Gastrocnemius medialis (tissue), 4 donors: Measurements from ENCODE around the gene KANSL3. TPM values are rescaled to one million over a fixed set of nuclear protein-coding genes. Genes with fewer than 3 reads are reported as not detected.

Source experiments
- ATAC-seq, 2 donors: fragments of 150-250 bp; one replicate each; pipeline ENCODE4 v1.9.1; 2016
- DNase-seq, 2 donors: peaks; one replicate each; pipeline ENCODE4 v3.0.0-alpha.2; 2019
- H3K27ac ChIP-seq, 4 donors: fragments of 200-600 bp; sonication (generic); 1 replicate in 1 of 4; 2 replicates in 3 of 4; pipeline ENCODE4 v1.5.1; 2016 to 2018; ENCODE audit warnings: mild to moderate bottlenecking in 2 of 4, moderate library complexity in 1 of 4
- H3K27me3 ChIP-seq, 3 donors: fragments of 200-600 bp; sonication (generic) in 2 of 3; 1 replicate in 1 of 3; 2 replicates in 2 of 3; pipeline versions ENCODE4 v1.5.1 to v1.6.0; 2016 to 2019; ENCODE audit warnings: mild to moderate bottlenecking in 1 of 3, moderate library complexity in 1 of 3
- H3K36me3 ChIP-seq, 2 donors: fragments of 200-600 bp; sonication (generic) in 1 of 2; one replicate each; pipeline ENCODE4 v1.5.1; 2017 to 2018
- H3K4me1 ChIP-seq, 2 donors: fragments of 200-600 bp; sonication (generic) in 1 of 2; one replicate each; pipeline ENCODE4 v1.5.1; 2016 to 2017; ENCODE audit warnings: mild to moderate bottlenecking in 2 of 2
- H3K4me3 ChIP-seq, 4 donors: fragments of 200-600 bp; sonication (generic) in 3 of 4; 1 replicate in 1 of 4; 2 replicates in 3 of 4; pipeline ENCODE4 v1.5.1; 2016 to 2019; ENCODE audit warnings: mild to moderate bottlenecking in 2 of 4
- H3K9me3 ChIP-seq, 3 donors: fragments of 200-600 bp; sonication (generic) in 2 of 3; 1 replicate in 1 of 3; 2 replicates in 2 of 3; pipeline ENCODE4 v1.5.1; 2016 to 2019
- CTCF ChIP-seq, 5 experiments: fragments of 450-650 bp in 3 of 5; fragments of 200-600 bp in 2 of 5; sonication (generic) in 2 of 5; IDR thresholded peaks in 4 of 5; conservative IDR thresholded peaks in 1 of 5; 1 replicate in 4 of 5; 2 replicates in 1 of 5; pipeline ENCODE4 v1.5.1; 2016 to 2019; ENCODE audit warnings: antibody characterized with exemption in 5 of 5, mild to moderate bottlenecking in 3 of 5, moderate library complexity in 3 of 5
- POLR2A ChIP-seq, 2 donors: fragments of 450-650 bp; IDR thresholded peaks; one replicate each; pipeline ENCODE4 v1.6.1; 2017; ENCODE audit warnings: antibody characterized with exemption in 2 of 2, mild to moderate bottlenecking in 2 of 2, moderate library complexity in 2 of 2
- in situ Hi-C, 4 donors: fragments of 200-750 bp; cut with MboI; loops; one replicate each; pipeline versions ENCODE4 v1.15.0 to v1.8.0; 2017; ENCODE audit warnings: low sequenced_read_pairs in 4 of 4
- intact Hi-C: fragments of 100-400 bp; cut with DNase I; formaldehyde crosslinking; loops from one replicate; pipeline ENCODE4 v1.15.1; 2023; ENCODE audit warnings: low total_unique reads
- total RNA-seq, 4 donors: library from RNA; depleted of rRNA; stranded (reverse); fragments of >200 nt; gene quantifications; one replicate each; pipeline versions ENCODE4 v1.1.0 to v1.2.3, GENCODE V29; 2016

Gene KANSL3
- total RNA-seq, 4 donors from 2014 or later, result 49.4 to 76.9 (median 60.4) TPM

DNA sequence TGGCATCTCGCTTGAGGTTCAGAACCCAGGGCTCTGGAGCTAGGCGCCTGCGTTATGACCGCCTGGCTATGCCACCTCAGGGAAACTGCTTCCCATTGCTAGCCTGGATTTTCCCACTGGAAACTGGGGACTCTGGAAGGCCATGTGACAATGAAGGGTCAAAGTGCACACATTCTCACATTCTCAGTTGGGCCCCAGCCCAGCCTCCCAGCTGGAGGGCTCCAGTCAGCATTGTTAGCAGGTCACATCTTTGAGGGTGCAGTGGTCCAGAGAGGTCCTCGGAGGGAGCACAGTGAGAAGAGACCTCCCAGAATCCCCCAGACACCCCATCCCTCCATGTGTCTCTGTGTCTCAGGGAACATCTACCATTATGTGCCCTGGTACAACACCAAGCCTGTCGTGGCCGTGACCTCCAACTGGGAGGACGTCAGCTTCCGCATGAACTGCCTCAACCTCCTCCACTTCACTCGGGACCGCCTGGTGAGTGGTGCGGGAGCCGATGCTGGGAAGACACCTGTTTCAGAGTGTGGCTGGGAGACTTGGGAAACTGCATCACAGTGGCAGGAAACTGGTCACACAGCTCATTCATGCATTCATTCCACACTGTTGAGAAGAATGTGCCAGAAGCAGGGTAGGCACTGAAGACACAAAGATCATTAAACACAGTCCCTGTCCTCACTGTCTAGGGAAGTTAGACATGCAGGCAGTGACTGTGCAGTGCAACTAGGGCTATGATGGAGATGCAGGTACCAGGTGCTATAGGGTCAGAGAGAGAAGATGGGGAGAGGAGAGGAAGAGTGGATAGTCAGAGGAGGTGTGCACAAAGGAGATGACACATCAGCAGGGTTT lies 46.1 kb upstream of the KANSL3 start:
- in situ Hi-C loops, result no loop called here
- intact Hi-C loops, result loop anchor here (10.0 kb wide), 1 partner anchor 1891 kb away; no protein-coding TSS in a partner anchor
- Histone ChIP-seq H3K27ac (no peak overlapping the region), H3K9me3 (no peaks in the 10 kb centered on the region), H3K27me3 (peaks cover 0 to 12% (median 7%) of the 10 kb centered on the region in 3 donors), H3K4me1 (peaks cover 0 to 7% of the 10 kb centered on the region in 2 donors), H3K4me3 (no peak overlapping the region), H3K36me3 (no peaks in the 10 kb centered on the region)
- TF ChIP-seq POLR2A (IDR thresholded peaks at IDR 0.05), result no peak
- no peak for TF ChIP-seq CTCF (IDR thresholded peaks at IDR 0.05 in 4 of 5, conservative IDR thresholded peaks at IDR 0.05 in 1 of 5)
- ATAC-seq (no peak), DNase-seq (no peak)

- Histone ChIP-seq H3K4me1 (peaks cover 0 to 7% of the 10 kb centered on the region in 2 donors), H3K9me3 (no peaks in the 10 kb centered on the region), H3K27me3 (peaks cover 0 to 12% (median 7%) of the 10 kb centered on the region in 3 donors), H3K36me3 (no peaks in the 10 kb centered on the region), H3K27ac (no peak overlapping the region), H3K4me3 (no peak overlapping the region)
- DNase-seq, result no peak
- in situ Hi-C loops, result no loop called here
- TF ChIP-seq CTCF (IDR thresholded peaks at IDR 0.05 in 4 of 5, conservative IDR thresholded peaks at IDR 0.05 in 1 of 5) (no peak), POLR2A (IDR thresholded peaks at IDR 0.05) (no peak)
- intact Hi-C loops, result loop anchor here (10.0 kb wide), 1 partner anchor 1891 kb away; no protein-coding TSS in a partner anchor
- no peak for ATAC-seq
Observed at GRCh38 chr2:96683307-96683706, 45.2 kb upstream of the KANSL3 start.

DNA sequence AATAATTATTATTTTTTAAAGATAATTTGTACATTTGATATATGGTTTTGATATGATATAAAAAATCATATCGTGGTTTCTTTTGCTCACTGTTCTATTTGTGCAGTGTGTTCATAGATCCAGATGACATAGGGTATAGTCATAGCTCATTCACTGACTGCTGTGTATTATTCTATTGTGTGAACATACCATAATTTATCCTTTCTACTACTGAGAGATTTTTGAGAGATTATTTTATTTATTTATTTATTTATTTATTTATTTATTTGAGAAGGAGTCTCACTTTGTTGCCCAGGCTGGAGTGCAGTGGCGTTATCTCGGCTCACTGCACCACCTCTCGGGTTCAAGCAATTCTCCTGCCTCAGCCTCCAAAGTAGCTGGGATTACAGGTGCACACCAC lies 43.4 kb upstream of the KANSL3 start:
- in situ Hi-C loops (no loop called here), intact Hi-C loops (loop anchor here (10.0 kb wide), 1 partner anchor 1893 kb away; no protein-coding TSS in a partner anchor)
- Histone ChIP-seq H3K4me1 (peaks cover 0 to 7% of the 10 kb centered on the region in 2 donors), H3K27me3 (peaks cover 0 to 12% (median 7%) of the 10 kb centered on the region in 3 donors), H3K4me3 (no peak overlapping the region), H3K9me3 (no peaks in the 10 kb centered on the region), H3K36me3 (no peaks in the 10 kb centered on the region), H3K27ac (no peak overlapping the region)
- DNase-seq, result no peak
- TF ChIP-seq CTCF (IDR thresholded peaks at IDR 0.05 in 4 of 5, conservative IDR thresholded peaks at IDR 0.05 in 1 of 5) (no peak), POLR2A (IDR thresholded peaks at IDR 0.05) (no peak)
- ATAC-seq, result no peak

DNA sequence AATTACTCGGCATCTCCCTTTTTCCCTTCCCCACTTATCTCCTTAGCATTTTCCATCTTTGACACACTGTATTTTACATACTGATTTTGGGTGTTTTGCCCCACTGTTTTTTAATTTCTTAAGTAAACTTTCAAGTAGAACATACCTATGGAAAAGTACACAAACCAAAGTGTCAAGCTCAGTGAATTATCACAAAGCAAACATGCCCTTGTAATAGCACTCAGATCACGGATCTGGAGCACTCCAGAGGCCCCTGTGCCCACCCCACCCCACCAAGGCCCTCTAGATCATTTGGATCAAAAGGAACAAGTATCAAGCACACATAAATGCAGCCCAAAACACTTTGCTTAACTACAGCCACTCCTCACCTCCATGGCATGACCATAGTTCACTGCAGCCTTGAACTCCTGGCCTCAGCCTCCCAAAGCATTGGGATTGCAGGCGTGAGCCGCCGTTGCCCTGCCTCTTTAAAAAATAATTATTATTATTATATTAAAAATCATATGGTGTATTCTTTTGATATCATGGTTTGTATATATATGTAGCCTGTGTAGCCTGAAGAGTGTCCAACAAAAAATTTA lies 42.5 kb upstream of the KANSL3 start:
- TF ChIP-seq CTCF (IDR thresholded peaks at IDR 0.05 in 4 of 5, conservative IDR thresholded peaks at IDR 0.05 in 1 of 5) (no peak), POLR2A (IDR thresholded peaks at IDR 0.05) (no peak)
- no peaks in the 10 kb centered on the region for H3K9me3 ChIP-seq

More for the DNA sequence above, 42.5 kb upstream of the KANSL3 start:
- Histone ChIP-seq H3K27me3 (peaks cover 0 to 6% (median 2%) of the 10 kb centered on the region in 3 donors), H3K27ac (no peak overlapping the region), H3K36me3 (no peaks in the 10 kb centered on the region), H3K4me1 (peaks cover 0 to 3% of the 10 kb centered on the region in 2 donors), H3K4me3 (no peak overlapping the region)
- ATAC-seq (no peak), DNase-seq (no peak)
- intact Hi-C loops (loop anchor here (10.0 kb wide), 1 partner anchor 1894 kb away; no protein-coding TSS in a partner anchor), in situ Hi-C loops (no loop called here)
